NK-92 treated with Interleukin-12 subunit alpha and Interleukin-12 subunit beta, amount 100 ng/mL, for 24 hours (cell line): ENCODE data around the gene SHE.

Experiments
- DNase-seq: peaks from one replicate; lab custom pipeline; 2025; lab: John Stamatoyannopoulos, UW

Gene SHE

GRCh38 chr1:154479764-154480421 is 22.3 kb downstream of the SHE start:
- peak; percentile 11 for DNase-seq

- no peak for DNase-seq
Measured at GRCh38 chr1:154478639-154479038, 23.6 kb downstream of the SHE start.

GRCh38 chr1:154478013-154478412 is 24.2 kb downstream of the SHE start:
- DNase-seq, result no peak

- no peak for DNase-seq
Measured at GRCh38 chr1:154476791-154477190, 25.4 kb downstream of the SHE start.

GRCh38 chr1:154474802-154475201 is 27.4 kb downstream of the SHE start:
- no peak for DNase-seq

GRCh38 chr1:154471304-154471703 is 30.9 kb downstream of the SHE start:
- no peak for DNase-seq

- no peak for DNase-seq
Measured at GRCh38 chr1:154469844-154470560, 32.2 kb downstream of the SHE start.

GRCh38 chr1:154468535-154469250 is 33.5 kb downstream of the SHE start:
- no peak for DNase-seq

GRCh38 chr1:154467434-154468102 is 34.6 kb downstream of the SHE start:
- DNase-seq, result no peak

GRCh38 chr1:154466921-154467417 is 35.2 kb downstream of the SHE start:
- DNase-seq, result no peak

GRCh38 chr1:154466206-154466605 is 36.0 kb downstream of the SHE start:
- no peak for DNase-seq

GRCh38 chr1:154465621-154466195 is 36.5 kb downstream of the SHE start:
- no peak for DNase-seq

- DNase-seq, result no peak
Measured at GRCh38 chr1:154463512-154463990, 38.7 kb downstream of the SHE start.

- no peak for DNase-seq
Measured at GRCh38 chr1:154460695-154461260, 41.4 kb downstream of the SHE start.

- no peak for DNase-seq
Measured at GRCh38 chr1:154459080-154459479, 43.1 kb downstream of the SHE start.

GRCh38 chr1:154456631-154457030 is 45.6 kb downstream of the SHE start:
- DNase-seq, result no peak

- no peak for DNase-seq
Measured at GRCh38 chr1:154454386-154455120, 47.7 kb downstream of the SHE start.

GRCh38 chr1:154453574-154454352 is 48.4 kb downstream of the SHE start:
- DNase-seq, result no peak

- no peak for DNase-seq
Measured at GRCh38 chr1:154453161-154453560, 49.1 kb downstream of the SHE start.

- DNase-seq, result no peak
Measured at GRCh38 chr1:154448331-154448811, 53.8 kb downstream of the SHE start.
